Heart left ventricle (tissue), 16 donors: ENCODE data around the gene NMRK2. TPM values are rescaled to one million over a fixed set of nuclear protein-coding genes. Genes with fewer than 3 reads are reported as not detected.
"Not testable (repeated sequence)": the region's sequence is repeated elsewhere in the genome, so short reads cannot be mapped to it uniquely, and the experiment has no call there.

Experiments
- ATAC-seq, 4 donors: fragments of 200-7000 bp; cut with Tn5 transposase; one replicate each; pipeline ENCODE4 v1.9.1; 2020 to 2022; ENCODE audit warnings: moderate library complexity in 4 of 4, mild to moderate bottlenecking in 3 of 4, moderate number of reproducible peaks in 1 of 4
- DNase-seq, 5 donors: peaks; one replicate each; pipeline ENCODE4 v3.0.0-alpha.2; 2020
- H3K27ac ChIP-seq, 12 donors: fragments of 200-600 bp; sonication (generic) in 4 of 12; one replicate each; pipeline versions ENCODE4 v1.5.0 to v1.8.0; 2016 to 2022; ENCODE audit warnings: mild to moderate bottlenecking in 2 of 12
- H3K27me3 ChIP-seq, 9 donors: fragments of 200-600 bp; sonication (generic) in 2 of 9; one replicate each; pipeline versions ENCODE4 v1.5.1 to v1.8.0; 2016 to 2022; ENCODE audit warnings: mild to moderate bottlenecking in 3 of 9
- H3K36me3 ChIP-seq, 9 donors: fragments of 200-600 bp; sonication (generic) in 2 of 9; one replicate each; pipeline versions ENCODE4 v1.5.0 to v1.8.0; 2018 to 2022; ENCODE audit warnings: mild to moderate bottlenecking in 2 of 9
- H3K4me1 ChIP-seq, 12 donors: fragments of 200-600 bp; sonication (generic) in 4 of 12; one replicate each; pipeline versions ENCODE4 v1.5.0 to v1.8.0; 2016 to 2022; ENCODE audit warnings: mild to moderate bottlenecking in 3 of 12
- H3K4me3 ChIP-seq, 12 donors: fragments of 200-600 bp; sonication (generic) in 4 of 12; one replicate each; pipeline versions ENCODE4 v1.5.0 to v1.8.0; 2017 to 2022; ENCODE audit warnings: mild to moderate bottlenecking in 9 of 12, moderate library complexity in 4 of 12
- H3K9me3 ChIP-seq, 12 donors: fragments of 200-600 bp; sonication (generic) in 4 of 12; one replicate each; pipeline versions ENCODE4 v1.5.0 to v1.8.0; 2016 to 2022; ENCODE audit warnings: mild to moderate bottlenecking in 1 of 12
- CTCF ChIP-seq, 12 donors: fragments of 200-600 bp; sonication (generic) in 4 of 12; IDR thresholded peaks; one replicate each; pipeline versions ENCODE4 v1.5.0 to v1.8.0; 2018 to 2022; ENCODE audit warnings: antibody characterized with exemption in 12 of 12, mild to moderate bottlenecking in 5 of 12
- POLR2A ChIP-seq, 2 donors: fragments of 450-650 bp; IDR thresholded peaks; one replicate each; pipeline ENCODE4 v1.6.1; 2017; ENCODE audit warnings: antibody characterized with exemption in 2 of 2, mild to moderate bottlenecking in 2 of 2, moderate library complexity in 2 of 2
- WGBS, 4 donors: extraction: QIAGEN DNeasy Blood & Tissue Kit in 2 of 4; methylation state at CpG; one replicate each; pipeline versions ENCODE4 v1.1.5 to v1.1.7; 2013 to 2018; 5-methylcytosine and 5-hydroxymethylcytosine counted together
- intact Hi-C, 10 donors: fragments of 100-400 bp; cut with DNase I; formaldehyde crosslinking; loops; one replicate each; pipeline versions ENCODE4 v1.11.1 to v1.14.2; 2022
- polyA plus RNA-seq, 2 donors: library from polyadenylated mRNA; stranded (reverse); fragments of 200-250 nt; gene quantifications; one replicate each; pipeline ENCODE4 v1.2.3, GENCODE V29; 2013
- total RNA-seq, 9 donors: library from RNA; depleted of rRNA in 2 of 9; stranded (reverse); fragments of >200 nt in 2 of 9; fragmentation: NEBNext Ultra II Directional in 3 of 9; extraction: Animal tissue kit (Norgen Biotek cat#: 25700) in 3 of 9; gene quantifications; one replicate each; pipeline versions ENCODE4 v1.1.0 to v1.2.4, GENCODE V29; 2016 to 2023
- donor health status: ischemic (EF 13 %, LVEDD 7.1; RV severe dilation, severe dysfunction).
- donor health status: healthy with polysubstance abuse.
- donor health status: DM: no; HTN: yes; CAD: no.
- donor health status: DM: no; HTN: no; CAD: no.
- donor health status: ischemic (EF 25% LVEDD 6.9; RV normal size, moderate dysfunction).
- donor health status: ischemic (EF 25% LVEDD 5.7; RV mildly dilated, moderate dysfunction).
- donor health status: healthy.
- donor health status: DM: yes; HTN: yes; CAD: no.
- donor health status: ischemic (EF 35%, LVEDD 5.7; RV mildly dilated, moderate dysfunction).
- donor health status: nonischemic (EF 11% LVEDD 7.7; RV severe dilation, severe dysfunction).
- donor health status: DM: yes; HTN: yes; CAD: no.
- donor health status: PGD.
- donor health status: ischemic (EF 29% LVEDD 5.4; RV normal size, mild dysfunction).
- donor health status: nonischemic (EF 23%, LVEDD 6.1; RV moderate dilation, normal function).

The NMRK2 gene
- total and polyA plus RNA-seq, 11 donors: 347 to 2,001 (median 612) TPM

GRCh38 chr19:3950871-3951861, 18.3 kb downstream of the NMRK2 start:
- intact Hi-C loops: no loop called here
- peak; percentile 78 to 89 (median 79) for DNase-seq
- peaks cover 0 to 9% (median 7%) of the 10 kb centered on the region in 9 donors for H3K36me3 ChIP-seq
- peak; percentile 65 to 81 (median 79) for ATAC-seq
- TF ChIP-seq CTCF (IDR thresholded peaks at IDR 0.05): no peak
- TF ChIP-seq POLR2A (IDR thresholded peaks at IDR 0.05): peak in 1 of 2 donors; percentile 71
- peak overlapping the region; percentile 1 to 68 (median 58) for H3K4me3 ChIP-seq
- no peaks in the 10 kb centered on the region for H3K27me3 ChIP-seq
- H3K4me1 ChIP-seq: peaks cover 0 to 53% (median 19%) of the 10 kb centered on the region in 12 donors
- no peaks in the 10 kb centered on the region for H3K9me3 ChIP-seq
- 17 to 41% (median 28%) methylated on average over 25 to 41 of the region's 41 CpGs for WGBS, 4 donors
- H3K27ac ChIP-seq: peak overlapping the region; percentile 84 to 100 (median 94)

- H3K27me3 ChIP-seq, DNase-seq, H3K9me3 ChIP-seq, ATAC-seq, H3K4me3 ChIP-seq: not testable (repeated sequence)
- intact Hi-C loops: loop anchor here in 1 of 10 donors (2.0 kb wide), 1 partner anchor 16 kb away; no protein-coding TSS in a partner anchor
- WGBS, 4 donors: 63 to 70% (median 66%) methylated on average over 9 of the region's 9 CpGs
- Histone ChIP-seq H3K36me3 (peaks cover 0 to 26% (median 22%) of the 10 kb centered on the region in 9 donors), H3K4me1 (peaks cover 0 to 53% (median 19%) of the 10 kb centered on the region in 12 donors), H3K27ac (peak overlapping the region; percentile 84 to 100 (median 94))
Measured at GRCh38 chr19:3952755-3953276, 19.9 kb downstream of the NMRK2 start.

- no peak overlapping the region for H3K4me3 ChIP-seq
- no peaks in the 10 kb centered on the region for H3K27me3 ChIP-seq
- no peaks in the 10 kb centered on the region for H3K9me3 ChIP-seq
- DNase-seq (peak in 1 of 5 donors; percentile 78), ATAC-seq (peak; percentile 1 to 33 (median 8))
- H3K27ac ChIP-seq: peak overlapping the region; percentile 53 to 100 (median 92)
- intact Hi-C loops: no loop called here
- WGBS, 4 donors: 43 to 55% (median 49%) methylated on average over 10 to 12 of the region's 12 CpGs
- TF ChIP-seq CTCF (IDR thresholded peaks at IDR 0.05): no peak
- peak in 1 of 2 donors; percentile 27 for TF ChIP-seq POLR2A (IDR thresholded peaks at IDR 0.05)
- H3K36me3 ChIP-seq: peaks cover 2 to 39% (median 35%) of the 10 kb centered on the region in 9 donors
- peaks cover 0 to 53% (median 19%) of the 10 kb centered on the region in 12 donors for H3K4me1 ChIP-seq
Measured at GRCh38 chr19:3954107-3954506, 21.2 kb downstream of the NMRK2 start.

- ATAC-seq, DNase-seq, H3K4me3 ChIP-seq, H3K27me3 ChIP-seq, H3K9me3 ChIP-seq, intact Hi-C loops: not testable (repeated sequence)
- Histone ChIP-seq H3K36me3 (peaks cover 6 to 50% (median 46%) of the 10 kb centered on the region in 9 donors), H3K27ac (peak overlapping the region in 7 of 12 donors; percentile 3 to 98 (median 92)), H3K4me1 (peaks cover 0 to 46% (median 18%) of the 10 kb centered on the region in 12 donors)
- WGBS, 4 donors: 82 to 88% (median 86%) methylated on average over 13 of the region's 13 CpGs
Measured at GRCh38 chr19:3955276-3955675, 22.4 kb downstream of the NMRK2 start.

- DNase-seq (no peak), ATAC-seq (no peak)
- Histone ChIP-seq H3K4me3 (no peak overlapping the region), H3K36me3 (peaks cover 6 to 55% (median 51%) of the 10 kb centered on the region in 9 donors), H3K4me1 (peaks cover 0 to 42% (median 16%) of the 10 kb centered on the region in 12 donors), H3K27me3 (no peaks in the 10 kb centered on the region), H3K9me3 (no peaks in the 10 kb centered on the region), H3K27ac (peak overlapping the region in 4 of 12 donors; percentile 10 to 98 (median 94))
- intact Hi-C loops: no loop called here
- no peak for TF ChIP-seq POLR2A (IDR thresholded peaks at IDR 0.05)
- TF ChIP-seq CTCF (IDR thresholded peaks at IDR 0.05): no peak
- WGBS, 4 donors: 71 to 83% (median 79%) methylated on average over 5 to 10 of the region's 10 CpGs
Measured at GRCh38 chr19:3955688-3956087, 22.8 kb downstream of the NMRK2 start.
